ENCODE results near the gene SFMBT2.
"Not testable (repeated sequence)": the region's sequence is repeated elsewhere in the genome, so short reads cannot be mapped to it uniquely, and the experiment has no call there.

SFMBT2 gene

GRCh38 chr10:7206412-7207100, 204.3 kb downstream of the SFMBT2 start:
- Histone ChIP-seq H3K4me1 (ENCODE audit: control insufficient read depth in 1 of 2, insufficient read depth in 2 of 2, low read length in 2 of 2) (peaks cover 0 to 3% of the 10 kb centered on the region in 2 donors), H3K4me3 (ENCODE audit: low read depth in 1 of 2, low read length in 2 of 2) (no peak overlapping the region), H3K27me3 (ENCODE audit: low read depth, low read length) (no peaks in the 10 kb centered on the region), H3K36me3 (ENCODE audit: control insufficient read depth in 1 of 2, insufficient read depth in 2 of 2, low read length in 2 of 2) (no peaks in the 10 kb centered on the region), H3K27ac (ENCODE audit: low read length) (no peak overlapping the region), H3K9me3 (ENCODE audit: control insufficient read depth in 1 of 2, low read length in 2 of 2) (no peaks in the 10 kb centered on the region)

GRCh38 chr10:7205656-7206055, 205.2 kb downstream of the SFMBT2 start:
- Histone ChIP-seq H3K9me3 (ENCODE audit: control insufficient read depth in 1 of 2, low read length in 2 of 2) (no peaks in the 10 kb centered on the region), H3K36me3 (ENCODE audit: control insufficient read depth in 1 of 2, insufficient read depth in 2 of 2, low read length in 2 of 2) (no peaks in the 10 kb centered on the region), H3K4me1 (ENCODE audit: control insufficient read depth in 1 of 2, insufficient read depth in 2 of 2, low read length in 2 of 2) (peaks cover 0 to 3% of the 10 kb centered on the region in 2 donors), H3K27ac (ENCODE audit: low read length) (no peak overlapping the region), H3K27me3 (ENCODE audit: low read depth, low read length) (no peaks in the 10 kb centered on the region), H3K4me3 (ENCODE audit: low read depth in 1 of 2, low read length in 2 of 2) (no peak overlapping the region)

DNA sequence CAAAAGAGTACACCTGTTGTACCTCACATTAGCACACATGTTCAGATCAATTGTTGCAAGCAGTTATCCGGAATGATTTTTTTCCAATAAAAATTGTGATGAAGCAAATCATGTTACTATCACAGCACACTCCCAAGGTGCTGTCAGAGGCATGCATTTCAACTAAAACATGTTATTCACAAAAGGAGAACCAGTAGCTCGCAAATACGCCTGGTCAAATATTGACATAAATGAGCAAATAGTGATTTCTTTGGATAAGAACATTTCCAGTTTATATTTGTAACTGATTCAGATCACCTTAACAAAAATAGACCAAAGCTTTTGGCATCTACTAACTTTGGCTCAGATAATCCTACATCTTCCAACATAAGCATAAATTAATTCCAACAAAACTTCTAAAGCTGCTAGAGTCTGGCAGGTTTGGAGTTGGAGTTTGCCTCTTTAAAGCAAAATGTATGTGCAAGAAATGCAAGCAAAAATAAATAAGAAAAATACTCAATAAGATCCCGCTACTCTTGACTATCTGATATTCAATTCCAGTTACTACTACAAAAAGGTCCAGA, 208.0 kb downstream of the SFMBT2 start:
- H3K27ac ChIP-seq (ENCODE audit: low read length): no peak overlapping the region
- no peaks in the 10 kb centered on the region for H3K27me3 ChIP-seq (ENCODE audit: low read depth, low read length)
- H3K4me1 ChIP-seq (ENCODE audit: control insufficient read depth in 1 of 2, insufficient read depth in 2 of 2, low read length in 2 of 2): peaks cover 0 to 3% of the 10 kb centered on the region in 2 donors
- H3K36me3 ChIP-seq (ENCODE audit: control insufficient read depth in 1 of 2, insufficient read depth in 2 of 2, low read length in 2 of 2): no peaks in the 10 kb centered on the region
- no peak overlapping the region for H3K4me3 ChIP-seq (ENCODE audit: low read depth in 1 of 2, low read length in 2 of 2)
- H3K9me3 ChIP-seq (ENCODE audit: control insufficient read depth in 1 of 2, low read length in 2 of 2): no peaks in the 10 kb centered on the region

- Histone ChIP-seq H3K4me3 (ENCODE audit: low read depth in 1 of 2, low read length in 2 of 2) (no peak overlapping the region), H3K27me3 (ENCODE audit: low read depth, low read length) (no peaks in the 10 kb centered on the region), H3K36me3 (ENCODE audit: control insufficient read depth in 1 of 2, insufficient read depth in 2 of 2, low read length in 2 of 2) (peaks cover 0 to 13% of the 10 kb centered on the region in 2 donors), H3K27ac (ENCODE audit: low read length) (no peak overlapping the region), H3K9me3 (ENCODE audit: control insufficient read depth in 1 of 2, low read length in 2 of 2) (peaks cover 0 to 6% of the 10 kb centered on the region in 2 donors), H3K4me1 (ENCODE audit: control insufficient read depth in 1 of 2, insufficient read depth in 2 of 2, low read length in 2 of 2) (no peaks in the 10 kb centered on the region)
Measured at GRCh38 chr10:7199152-7199760, 211.6 kb downstream of the SFMBT2 start.

- Histone ChIP-seq H3K9me3 (ENCODE audit: control insufficient read depth in 1 of 2, low read length in 2 of 2) (peaks cover 0 to 6% of the 10 kb centered on the region in 2 donors), H3K36me3 (ENCODE audit: control insufficient read depth in 1 of 2, insufficient read depth in 2 of 2, low read length in 2 of 2) (peaks cover 0 to 13% of the 10 kb centered on the region in 2 donors), H3K4me1 (ENCODE audit: control insufficient read depth in 1 of 2, insufficient read depth in 2 of 2, low read length in 2 of 2) (no peaks in the 10 kb centered on the region), H3K27me3 (ENCODE audit: low read depth, low read length) (no peaks in the 10 kb centered on the region), H3K27ac (ENCODE audit: low read length) (no peak overlapping the region), H3K4me3 (ENCODE audit: low read depth in 1 of 2, low read length in 2 of 2) (no peak overlapping the region)
Measured at GRCh38 chr10:7196284-7196683, 214.6 kb downstream of the SFMBT2 start.

GRCh38 chr10:7195118-7195517, 215.7 kb downstream of the SFMBT2 start:
- no peak overlapping the region for H3K27ac ChIP-seq (ENCODE audit: low read length)
- peaks cover 0 to 6% of the 10 kb centered on the region in 2 donors for H3K9me3 ChIP-seq (ENCODE audit: control insufficient read depth in 1 of 2, low read length in 2 of 2)
- peaks cover 0 to 13% of the 10 kb centered on the region in 2 donors for H3K36me3 ChIP-seq (ENCODE audit: control insufficient read depth in 1 of 2, insufficient read depth in 2 of 2, low read length in 2 of 2)
- no peak overlapping the region for H3K4me3 ChIP-seq (ENCODE audit: low read depth in 1 of 2, low read length in 2 of 2)
- H3K27me3 ChIP-seq (ENCODE audit: low read depth, low read length): no peaks in the 10 kb centered on the region
- no peaks in the 10 kb centered on the region for H3K4me1 ChIP-seq (ENCODE audit: control insufficient read depth in 1 of 2, insufficient read depth in 2 of 2, low read length in 2 of 2)

DNA sequence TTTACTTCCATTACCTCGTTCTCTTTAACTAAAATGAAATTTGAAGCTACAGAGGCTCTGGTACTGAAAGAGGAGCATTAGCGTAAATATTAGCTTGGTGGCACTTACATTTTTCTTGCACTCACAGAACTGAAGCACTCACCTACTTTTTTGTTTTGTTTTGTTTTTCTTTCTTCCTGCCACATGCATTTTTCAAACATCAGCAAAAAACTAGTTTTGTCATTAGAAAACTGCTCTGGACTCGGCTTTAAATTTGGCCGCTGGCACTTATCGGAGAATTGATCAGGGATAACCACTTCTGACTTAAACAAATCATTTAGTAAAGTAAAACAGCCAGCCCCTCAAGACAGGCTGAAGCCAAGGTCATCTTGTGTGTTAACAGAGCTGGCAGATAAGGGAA, 216.3 kb downstream of the SFMBT2 start:
- peaks cover 0 to 6% of the 10 kb centered on the region in 2 donors for H3K9me3 ChIP-seq (ENCODE audit: control insufficient read depth in 1 of 2, low read length in 2 of 2)
- H3K27ac ChIP-seq (ENCODE audit: low read length): no peak overlapping the region
- H3K4me1 ChIP-seq (ENCODE audit: control insufficient read depth in 1 of 2, insufficient read depth in 2 of 2, low read length in 2 of 2): no peaks in the 10 kb centered on the region
- no peak overlapping the region for H3K4me3 ChIP-seq (ENCODE audit: low read depth in 1 of 2, low read length in 2 of 2)
- H3K27me3 ChIP-seq (ENCODE audit: low read depth, low read length): no peaks in the 10 kb centered on the region
- H3K36me3 ChIP-seq (ENCODE audit: control insufficient read depth in 1 of 2, insufficient read depth in 2 of 2, low read length in 2 of 2): peaks cover 0 to 13% of the 10 kb centered on the region in 2 donors

DNA sequence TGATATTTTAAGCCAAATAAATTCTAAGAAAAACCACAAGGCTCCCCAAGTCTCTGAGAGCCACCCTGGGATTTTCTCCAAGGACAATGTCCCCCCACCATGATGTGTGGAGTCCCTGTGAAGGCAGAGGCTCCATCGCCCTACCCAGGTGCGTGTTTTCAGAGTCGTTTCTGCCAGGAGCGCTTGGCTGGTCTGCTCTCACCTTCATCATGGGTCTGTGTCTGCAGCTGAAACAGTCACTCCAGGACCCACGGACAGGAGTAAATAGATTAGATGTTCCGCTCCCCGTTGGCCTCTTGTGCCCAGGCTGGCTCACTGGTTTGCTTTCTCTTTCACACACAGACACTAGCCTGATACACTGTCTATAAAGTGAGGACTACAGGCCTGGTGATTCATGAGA, 217.5 kb downstream of the SFMBT2 start:
- Histone ChIP-seq H3K4me3 (ENCODE audit: low read depth in 1 of 2, low read length in 2 of 2) (no peak overlapping the region), H3K27me3 (ENCODE audit: low read depth, low read length) (no peaks in the 10 kb centered on the region), H3K27ac (ENCODE audit: low read length) (no peak overlapping the region), H3K4me1 (ENCODE audit: control insufficient read depth in 1 of 2, insufficient read depth in 2 of 2, low read length in 2 of 2) (no peaks in the 10 kb centered on the region), H3K9me3 (ENCODE audit: control insufficient read depth in 1 of 2, low read length in 2 of 2) (peaks cover 0 to 6% of the 10 kb centered on the region in 2 donors), H3K36me3 (ENCODE audit: control insufficient read depth in 1 of 2, insufficient read depth in 2 of 2, low read length in 2 of 2) (peaks cover 0 to 13% of the 10 kb centered on the region in 2 donors)

GRCh38 chr10:7192831-7193361, 217.9 kb downstream of the SFMBT2 start:
- H3K9me3 ChIP-seq (ENCODE audit: control insufficient read depth in 1 of 2, low read length in 2 of 2): peaks cover 0 to 6% of the 10 kb centered on the region in 2 donors
- peaks cover 0 to 13% of the 10 kb centered on the region in 2 donors for H3K36me3 ChIP-seq (ENCODE audit: control insufficient read depth in 1 of 2, insufficient read depth in 2 of 2, low read length in 2 of 2)
- no peak overlapping the region for H3K4me3 ChIP-seq (ENCODE audit: low read depth in 1 of 2, low read length in 2 of 2)
- no peaks in the 10 kb centered on the region for H3K27me3 ChIP-seq (ENCODE audit: low read depth, low read length)
- no peak overlapping the region for H3K27ac ChIP-seq (ENCODE audit: low read length)
- H3K4me1 ChIP-seq (ENCODE audit: control insufficient read depth in 1 of 2, insufficient read depth in 2 of 2, low read length in 2 of 2): no peaks in the 10 kb centered on the region

GRCh38 chr10:7192061-7192460, 218.8 kb downstream of the SFMBT2 start:
- H3K27me3 ChIP-seq (ENCODE audit: low read depth, low read length): no peaks in the 10 kb centered on the region
- H3K4me3 ChIP-seq (ENCODE audit: low read depth in 1 of 2, low read length in 2 of 2): no peak overlapping the region
- no peaks in the 10 kb centered on the region for H3K4me1 ChIP-seq (ENCODE audit: control insufficient read depth in 1 of 2, insufficient read depth in 2 of 2, low read length in 2 of 2)
- peaks cover 0 to 6% of the 10 kb centered on the region in 2 donors for H3K9me3 ChIP-seq (ENCODE audit: control insufficient read depth in 1 of 2, low read length in 2 of 2)
- peaks cover 0 to 5% of the 10 kb centered on the region in 2 donors for H3K36me3 ChIP-seq (ENCODE audit: control insufficient read depth in 1 of 2, insufficient read depth in 2 of 2, low read length in 2 of 2)
- no peak overlapping the region for H3K27ac ChIP-seq (ENCODE audit: low read length)

GRCh38 chr10:7190772-7191171, 220.1 kb downstream of the SFMBT2 start:
- H3K27ac ChIP-seq (ENCODE audit: low read length); H3K27me3 ChIP-seq (ENCODE audit: low read depth, low read length); H3K36me3 ChIP-seq (ENCODE audit: control insufficient read depth in 1 of 2, insufficient read depth in 2 of 2, low read length in 2 of 2); H3K9me3 ChIP-seq (ENCODE audit: control insufficient read depth in 1 of 2, low read length in 2 of 2); H3K4me1 ChIP-seq (ENCODE audit: control insufficient read depth in 1 of 2, insufficient read depth in 2 of 2, low read length in 2 of 2); H3K4me3 ChIP-seq (ENCODE audit: low read depth in 1 of 2, low read length in 2 of 2): not testable (repeated sequence)

All from muscle layer of duodenum (tissue), 2 donors.